ENCODE results near the gene IKBKG. TPM values are rescaled to one million over a fixed set of nuclear protein-coding genes. Genes with fewer than 3 reads are reported as not detected.
"Not testable (repeated sequence)": the region's sequence is repeated elsewhere in the genome, so short reads cannot be mapped to it uniquely, and the experiment has no call there.

IKBKG gene
- total and polyA plus RNA-seq, 2 of the 8 experiments (the other 6 are each of a cell fraction or from before 2014, with no cell fraction given) = 17.5 to 18.1 TPM

DNA sequence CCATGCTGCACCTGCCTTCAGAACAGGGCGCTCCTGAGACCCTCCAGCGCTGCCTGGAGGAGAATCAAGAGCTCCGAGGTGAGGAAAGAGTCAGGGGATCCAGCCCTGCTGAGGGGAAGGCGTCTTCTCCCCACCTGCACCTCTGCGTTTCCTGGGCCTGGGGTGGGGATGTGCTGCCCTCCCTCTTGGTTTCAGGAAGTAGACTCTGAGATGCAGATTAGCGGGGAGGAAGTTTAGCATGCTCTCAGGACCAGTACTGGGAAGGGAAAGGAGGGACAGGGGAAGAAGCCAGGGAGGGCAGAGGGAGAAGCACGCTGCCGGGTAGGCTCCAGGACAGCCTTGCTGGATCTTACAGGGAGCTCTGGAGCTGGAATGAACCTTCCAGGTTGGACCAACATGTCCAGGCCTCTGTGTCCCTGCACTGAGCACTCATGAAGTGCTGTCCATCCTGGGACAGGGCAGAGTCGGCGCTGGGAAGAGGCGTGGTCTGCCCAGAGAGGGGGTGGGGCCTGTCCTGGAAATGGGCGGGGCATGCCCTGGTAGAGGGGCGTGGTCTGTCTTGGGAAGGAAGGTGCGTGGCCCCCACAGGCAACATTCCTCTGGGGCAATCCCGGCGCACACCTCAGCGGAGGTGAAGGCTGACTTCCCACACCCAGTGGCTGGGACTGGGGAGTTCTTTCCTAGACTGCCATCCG is 4.8 kb downstream of the IKBKG start:
- FAIRE-seq; H3K56ac ChIP-seq (replicated peaks; ENCODE audit: insufficient read length, low read depth, low read length); H3K14ac ChIP-seq (ENCODE audit: insufficient read length); H3K23me2 ChIP-seq (ENCODE audit: low read depth, low read length); POLR2A ChIA-PET (ENCODE audit: partially characterized antibody); H2AFZ ChIP-seq (ENCODE audit: low read length); H3K27me3 ChIP-seq (replicated peaks in 1 of 4; ENCODE audit: control insufficient read depth in 3 of 4, extremely low read depth in 1 of 4, insufficient read depth in 3 of 4, low read length in 3 of 4); H2BK15ac ChIP-seq (ENCODE audit: low read length); H4K8ac ChIP-seq (ENCODE audit: extremely low read depth, insufficient read depth, low read length); H4K5ac ChIP-seq (ENCODE audit: insufficient read length, low read depth, low read length); H4K91ac ChIP-seq (replicated peaks; ENCODE audit: insufficient read length, low read length); H3K27ac ChIP-seq (ENCODE audit: low read depth, low read length); DNase-seq (ENCODE audit: low read depth in 1 of 2, low spot score in 2 of 2); H3K4me1 ChIP-seq (replicated peaks in 1 of 4; ENCODE audit: control insufficient read depth in 3 of 4, insufficient read depth in 4 of 4, low read length in 3 of 4); CTCF ChIA-PET (ENCODE audit: partially characterized antibody); H3K18ac ChIP-seq (ENCODE audit: extremely low read depth, low read length); H3K23ac ChIP-seq (ENCODE audit: insufficient read length); H3K9me3 ChIP-seq (ENCODE audit: insufficient read depth in 2 of 2, low read depth in 1 of 2, low read length in 1 of 2); H3K4me2 ChIP-seq (ENCODE audit: insufficient read depth in 1 of 2, low read depth in 2 of 2, low read length in 2 of 2); H4K20me1 ChIP-seq (replicated peaks in 1 of 2; ENCODE audit: control insufficient read depth in 1 of 2, insufficient read depth in 2 of 2, low read length in 2 of 2); H3K36me3 ChIP-seq (ENCODE audit: control insufficient read depth in 2 of 4, insufficient read depth in 4 of 4, low read length in 3 of 4); H3K4me3 ChIP-seq (ENCODE audit: extremely low read depth in 1 of 4, insufficient read depth in 2 of 4, low read depth in 3 of 4, low read length in 4 of 4); H2BK120ac ChIP-seq (replicated peaks; ENCODE audit: low read depth, low read length); H2AK5ac ChIP-seq (ENCODE audit: low read depth, low read length); H2BK20ac ChIP-seq (ENCODE audit: low read length); H2BK12ac ChIP-seq (ENCODE audit: low read depth, low read length); H3K9ac ChIP-seq (replicated peaks in 1 of 4; ENCODE audit: extremely low read depth in 1 of 4, low read depth in 3 of 4, low read length in 3 of 4); H3K4ac ChIP-seq (replicated peaks; ENCODE audit: insufficient read length, low read depth, low read length); H3K79me1 ChIP-seq (ENCODE audit: low read depth, low read length); H2BK5ac ChIP-seq (ENCODE audit: low read depth, low read length): not testable (repeated sequence)
- peaks cover 0 to 21% of the 10 kb centered on the region in 2 experiments; a peak in 2 of 4 replicates for H3K79me2 ChIP-seq (ENCODE audit: control insufficient read depth in 1 of 2, insufficient read depth in 2 of 2, low read length in 2 of 2)
- whole genome bisulfite sequencing, 2 experiments (ENCODE audit: extremely low coverage in 1 of 2, insufficient coverage in 1 of 2, insufficient read length in 1 of 2, insufficient replicate concordance in 2 of 2, low coverage in 1 of 2, low lambda C conversion rate in 2 of 2, missing lambda C conversion rate in 1 of 2) = 90% methylated on average over 4 of the region's 18 CpGs; no CpG with 5 or more reads in 1 of the 2 experiments

Measured in H1 (cell line).